AG08395 (cell line): ENCODE data around the gene TUBA3E.
"Not testable (repeated sequence)": the region's sequence is repeated elsewhere in the genome, so short reads cannot be mapped to it uniquely, and the experiment has no call there.

Experiments used
- DNase-seq: peaks from one replicate; pipeline ENCODE4 v3.0.0; 2012; ENCODE audit warnings: mixed read lengths, low spot score

The TUBA3E gene

GRCh38 chr2:130160838-130161705, 37.2 kb downstream of the TUBA3E start:
- DNase-seq: not testable (repeated sequence)

- DNase-seq: no peak
Measured at GRCh38 chr2:130160131-130160530, 38.1 kb downstream of the TUBA3E start.

- DNase-seq: not testable (repeated sequence)
Measured at GRCh38 chr2:130159376-130159775, 38.9 kb downstream of the TUBA3E start.

- no peak for DNase-seq
Measured at GRCh38 chr2:130158631-130159030, 39.6 kb downstream of the TUBA3E start.

- not testable (repeated sequence) for DNase-seq
Measured at GRCh38 chr2:130157825-130158514, 40.3 kb downstream of the TUBA3E start.

- not testable (repeated sequence) for DNase-seq
Measured at GRCh38 chr2:130157354-130157753, 40.9 kb downstream of the TUBA3E start.

GRCh38 chr2:130156624-130157004, 41.6 kb downstream of the TUBA3E start:
- DNase-seq: no peak

- DNase-seq: peak; percentile 13
Measured at GRCh38 chr2:130155956-130156623, 42.1 kb downstream of the TUBA3E start.

GRCh38 chr2:130154773-130155765, 43.2 kb downstream of the TUBA3E start:
- no peak for DNase-seq

GRCh38 chr2:130154423-130154770, 43.8 kb downstream of the TUBA3E start:
- not testable (repeated sequence) for DNase-seq

GRCh38 chr2:130153721-130154422, 44.4 kb downstream of the TUBA3E start:
- not testable (repeated sequence) for DNase-seq

GRCh38 chr2:130152816-130153595, 45.2 kb downstream of the TUBA3E start:
- no peak for DNase-seq

GRCh38 chr2:130152136-130152815, 46.0 kb downstream of the TUBA3E start:
- DNase-seq: not testable (repeated sequence)

GRCh38 chr2:130151145-130151512, 47.1 kb downstream of the TUBA3E start:
- DNase-seq: not testable (repeated sequence)

- no peak for DNase-seq
Measured at GRCh38 chr2:130150181-130151144, 47.8 kb downstream of the TUBA3E start.

GRCh38 chr2:130148515-130148914, 49.7 kb downstream of the TUBA3E start:
- DNase-seq: not testable (repeated sequence)

- not testable (repeated sequence) for DNase-seq
Measured at GRCh38 chr2:130145006-130145414, 53.2 kb downstream of the TUBA3E start, which contains the start of gene CCDC74B. Gene CCDC74B (minus strand): TSS chr2:130145112. CDS start chr2:130144996, 116 bp downstream.
